A549 (cell line): Measurements from ENCODE around the gene NSUN3. TPM values are rescaled to one million over a fixed set of nuclear protein-coding genes. Genes with fewer than 3 reads are reported as not detected.

Experiments
- ATAC-seq, 2 experiments: fragments of 200-7000 bp in 1 of 2; fragments of >200 bp in 1 of 2; cut with Nextera tagmentation in 1 of 2; cut with Tn5 transposase in 1 of 2; 3 replicates each; pipeline versions ENCODE4 v1.8.0 to v1.9.1; 2018 to 2020; ENCODE audit warnings: mild to moderate bottlenecking in 1 of 2, moderate library complexity in 1 of 2
- CTCF ChIA-PET: fragments of 300-600 bp; sonication (Branson Sonifier 250); formaldehyde crosslinking; extraction: SDS; loops from one replicate; lab custom pipeline; 2021; ENCODE audit warnings: antibody characterized with exemption, inconsistent platforms; lab: Yijun Ruan, JAX
- POLR2A ChIA-PET: fragments of 350-600 bp; formaldehyde crosslinking; extraction: SDS; loops from one replicate; lab custom pipeline; 2021; ENCODE audit warnings: antibody characterized with exemption, inconsistent platforms; lab: Yijun Ruan, JAX
- DNase-seq, 2 experiments: peaks; one replicate each; pipeline versions ENCODE4 v3.0.0 to v3.0.0-alpha.2; 2011 to 2016; ENCODE audit warnings: low read depth in 1 of 2, low spot score in 1 of 2
- FAIRE-seq: peaks from 2 replicates; lab custom pipeline; 2011; peaks lifted over from hg19 to GRCh38; lab: Jason Lieb, UNC
- H3K27ac ChIP-seq, 2 experiments: fragments of >200 bp; sonication (Bioruptor Twin); formaldehyde crosslinking; 3 replicates each; pipeline ENCODE4 v1.5.1; 2016 to 2017
- H3K4me1 ChIP-seq: fragments of >200 bp; sonication (Bioruptor Twin); formaldehyde crosslinking; 3 replicates; pipeline ENCODE4 v1.6.1; 2016
- H3K4me2 ChIP-seq: fragments of >200 bp; sonication (Bioruptor Twin); formaldehyde crosslinking; 3 replicates; pipeline ENCODE4 v1.6.1; 2016
- H3K4me3 ChIP-seq: fragments of >200 bp; sonication (Bioruptor Twin); formaldehyde crosslinking; 3 replicates; pipeline ENCODE4 v1.5.1; 2016
- H3K9me3 ChIP-seq: fragments of >200 bp; sonication (Bioruptor Twin); formaldehyde crosslinking; 3 replicates; pipeline ENCODE4 v1.6.1; 2016
- CHD2 ChIP-seq: fragments of 150-350 bp; IDR thresholded peaks from 2 replicates; pipeline ENCODE4 v1.6.1; 2014; ENCODE audit warnings: low read length; ENCODE audit not compliant: partially characterized antibody
- CHD4 ChIP-seq: fragments of 200-600 bp; sonication (generic); IDR thresholded peaks from 2 replicates; pipeline ENCODE4 v1.6.1; 2016; ENCODE audit warnings: antibody characterized with exemption, mild to moderate bottlenecking, borderline replicate concordance
- CTCF ChIP-seq: fragments of >200 bp; sonication (Bioruptor Twin); formaldehyde crosslinking; IDR thresholded peaks from 3 replicates; pipeline ENCODE4 v1.5.1; 2016
- E2F6 ChIP-seq: IDR thresholded peaks from 2 replicates; pipeline ENCODE4 v1.6.1; 2012; ENCODE audit warnings: low read depth, borderline replicate concordance
- ELK1 ChIP-seq: fragments of 150-350 bp; IDR thresholded peaks from 2 replicates; pipeline ENCODE4 v1.6.1; 2014; ENCODE audit warnings: low read depth, mild to moderate bottlenecking, low read length
- FOXS1 ChIP-seq: fragments of 250-450 bp; sonication (Bioruptor Pico); IDR thresholded peaks from 2 replicates; pipeline ENCODE4 v1.5.0; 2020; ENCODE audit warnings: mild to moderate bottlenecking, moderate library complexity
- HDAC2 ChIP-seq: fragments of 200-600 bp; sonication (generic); IDR thresholded peaks from 2 replicates; pipeline ENCODE4 v1.6.1; 2016
- HEYL ChIP-seq: fragments of 250-450 bp; sonication (Bioruptor Pico); IDR thresholded peaks from 2 replicates; pipeline ENCODE4 v1.8.0; 2021; ENCODE audit warnings: mild to moderate bottlenecking, moderate library complexity
- HMGXB4 ChIP-seq: fragments of 250-450 bp; sonication (Bioruptor Pico); IDR thresholded peaks from 2 replicates; pipeline ENCODE4 v1.5.0; 2021; ENCODE audit warnings: mild to moderate bottlenecking, moderate library complexity, borderline replicate concordance
- KDM5A ChIP-seq: fragments of 200-600 bp; sonication (generic); IDR thresholded peaks from 2 replicates; pipeline ENCODE4 v1.6.1; 2016; ENCODE audit warnings: antibody characterized with exemption, mild to moderate bottlenecking
- MAFK ChIP-seq: fragments of 450-650 bp; IDR thresholded peaks from 2 replicates; pipeline ENCODE4 v1.6.1; 2014; ENCODE audit not compliant: partially characterized antibody
- NPAS2 ChIP-seq: fragments of 250-450 bp; sonication (Bioruptor Pico); IDR thresholded peaks from 2 replicates; pipeline ENCODE4 v1.8.0; 2022; ENCODE audit warnings: mild to moderate bottlenecking, moderate library complexity, borderline replicate concordance
- NR3C1 ChIP-seq: fragments of >200 bp; sonication (Bioruptor Twin); formaldehyde crosslinking; IDR thresholded peaks from 3 replicates; pipeline ENCODE4 v1.6.1; 2017
- RAD21 ChIP-seq, 2 experiments: fragments of >200 bp in 1 of 2; sonication (Bioruptor Twin) in 1 of 2; formaldehyde crosslinking in 1 of 2; IDR thresholded peaks in 1 of 2; conservative IDR thresholded peaks in 1 of 2; 2 replicates in 1 of 2; 3 replicates in 1 of 2; pipeline ENCODE4 v1.6.1; 2012 to 2018; ENCODE audit warnings: inconsistent platforms in 1 of 2
- REST ChIP-seq: fragments of 200-600 bp; sonication (generic); IDR thresholded peaks from 2 replicates; pipeline ENCODE4 v1.6.1; 2016; ENCODE audit warnings: antibody characterized with exemption, mild to moderate bottlenecking, moderate library complexity
- RNF2 ChIP-seq: fragments of 200-600 bp; sonication (generic); IDR thresholded peaks from 2 replicates; pipeline ENCODE4 v1.6.1; 2016; ENCODE audit warnings: low read depth, mild to moderate bottlenecking, antibody characterized with exemption, moderate library complexity, borderline replicate concordance
- SMC3 ChIP-seq: fragments of >200 bp; sonication (Bioruptor Twin); formaldehyde crosslinking; IDR thresholded peaks from 3 replicates; pipeline ENCODE4 v1.6.1; 2018; ENCODE audit warnings: inconsistent platforms
- USF2 ChIP-seq: fragments of 450-650 bp; IDR thresholded peaks from 2 replicates; pipeline ENCODE4 v1.6.1; 2014; ENCODE audit warnings: antibody characterized with exemption
- ZC3H11A ChIP-seq: fragments of 450-650 bp; IDR thresholded peaks from 2 replicates; pipeline ENCODE4 v1.6.1; 2014; ENCODE audit warnings: antibody characterized with exemption, mild to moderate bottlenecking
- whole genome bisulfite sequencing: methylation state at CpG from one replicate; pipeline ENCODE4 v1.1.6; 2017; ENCODE audit errors: missing lambda C conversion rate; 5-methylcytosine and 5-hydroxymethylcytosine counted together
- polyA plus RNA-seq, 4 experiments: library from polyadenylated mRNA; depleted of rRNA in 3 of 4; stranded (reverse); fragments of >200 nt; fragmentation: RNase III in 1 of 4; extraction: RNeasy Plus Mini Kit Qiagen cat#74134 plus additional on column Dnase treatment in 1 of 4; gene quantifications; 2 replicates in 3 of 4; 3 replicates in 1 of 4; pipeline ENCODE4 v1.2.3, GENCODE V29; 2011 to 2017

The NSUN3 gene
- polyA plus RNA-seq, 2 of the 4 experiments (the other 2 are of a cell fraction): 8.6 to 13.5 TPM

GRCh38 chr3:94115482-94115881, 52.6 kb downstream of the NSUN3 start:
- Histone ChIP-seq H3K9me3 (no peaks in the 10 kb centered on the region), H3K4me2 (no peak overlapping the region), H3K4me3 (no peak overlapping the region), H3K4me1 (no peaks in the 10 kb centered on the region), H3K27ac (no peak overlapping the region)
- ATAC-seq (no peak), DNase-seq (peak in 1 of 2 experiments; percentile 32), FAIRE-seq (peak; percentile 51)
- WGBS: 40% methylated on average over 6 of the region's 6 CpGs
- TF ChIP-seq ELK1 (no peak), NR3C1 (no peak), REST (no peak), MAFK (no peak), SMC3 (0 out of 3 replicates have a peak, but pooled peaks have one; percentile 19), CHD4 (no peak), ZC3H11A (no peak), RAD21 (conservative IDR thresholded peaks at IDR 0.05 in 1 of 2, IDR thresholded peaks at IDR 0.05 in 1 of 2) (peak; percentile 64 to 70; a peak in 4 of 5 replicates), CTCF (peak; percentile 64), HDAC2 (no peak), E2F6 (no peak), NPAS2 (CRISPR knock-in tag) (no peak)
- POLR2A ChIA-PET: no interaction called here
- CTCF ChIA-PET: interaction anchor here (1.0 kb wide), 1 partner anchor 171 kb away, joined by 4 read pairs; no protein-coding TSS in a partner anchor

- ATAC-seq: no peak
- DNase-seq: no peak
- Histone ChIP-seq H3K4me2 (no peak overlapping the region), H3K27ac (no peak overlapping the region), H3K4me3 (no peak overlapping the region), H3K9me3 (no peaks in the 10 kb centered on the region), H3K4me1 (no peaks in the 10 kb centered on the region)
- POLR2A ChIA-PET: interaction anchor here (0.6 kb wide), 1 partner anchor 55 kb away, joined by 3 read pairs; the partner anchor contains the start of genes DHFR2 and NSUN3
- 95% methylated on average over 2 of the region's 2 CpGs for WGBS
- CTCF ChIA-PET: no interaction called here
- FAIRE-seq: no peak
- TF ChIP-seq CHD2 (no peak), MAFK (peak; percentile 16)
These were observed 54.9 kb downstream of the NSUN3 start for GRCh38 chr3:94117729-94118128.

- no peak for FAIRE-seq
- DNase-seq: no peak
- Histone ChIP-seq H3K4me2 (no peak overlapping the region), H3K9me3 (no peaks in the 10 kb centered on the region), H3K4me3 (no peak overlapping the region), H3K27ac (no peak overlapping the region), H3K4me1 (no peaks in the 10 kb centered on the region)
- 95% methylated on average over 2 of the region's 2 CpGs for WGBS
- ChIA-PET POLR2A (no interaction called here), CTCF (interaction anchor here (0.7 kb wide), 1 partner anchor 212 kb away, joined by 4 read pairs; no protein-coding TSS in a partner anchor)
- ATAC-seq: no peak
- TF ChIP-seq KDM5A (no peak), RNF2 (no peak), USF2 (no peak), MAFK (no peak), HEYL (CRISPR knock-in tag) (no peak), FOXS1 (CRISPR knock-in tag) (no peak), ZC3H11A (no peak), E2F6 (no peak), HMGXB4 (no peak), RAD21 (conservative IDR thresholded peaks at IDR 0.05 in 1 of 2, IDR thresholded peaks at IDR 0.05 in 1 of 2) (no peak)
These were observed 55.5 kb downstream of the NSUN3 start for GRCh38 chr3:94118390-94118789.
